MM.1S (cell line): ENCODE results near the gene CCDC146.
A peak's percentile ranks its signal among the peaks of the same experiment; 100 is the strongest.

ENCODE experiments used
- DNase-seq: peaks from one replicate; pipeline ENCODE4 v3.0.0-alpha.2; 2015
- H2AFZ ChIP-seq: fragments of 300-600 bp; sonication (generic); 2 replicates; pipeline ENCODE4 v1.6.0; 2016; ENCODE audit warnings: antibody characterized with exemption, low read length
- H3F3A ChIP-seq: fragments of 300-600 bp; sonication (generic); 2 replicates; pipeline ENCODE4 v1.6.1; 2016; ENCODE audit warnings: mild to moderate bottlenecking, antibody characterized with exemption, low read length, moderate library complexity, mixed read lengths; ENCODE audit not compliant: insufficient read depth
- H3K27ac ChIP-seq: fragments of 300-600 bp; sonication (generic); 2 replicates; pipeline ENCODE4 v1.5.1; 2016; ENCODE audit warnings: mild to moderate bottlenecking, low read length
- H3K27me3 ChIP-seq: fragments of 300-600 bp; sonication (generic); replicated peaks from 2 replicates; pipeline ENCODE4 v1.6.0; 2016; ENCODE audit warnings: low read length; ENCODE audit not compliant: insufficient read depth
- H3K36me3 ChIP-seq: fragments of 300-600 bp; sonication (generic); replicated peaks from 2 replicates; pipeline ENCODE4 v1.6.1; 2016; ENCODE audit warnings: mild to moderate bottlenecking, low read length, mixed read lengths; ENCODE audit not compliant: insufficient read depth
- H3K4me1 ChIP-seq: fragments of 300-600 bp; sonication (generic); 2 replicates; pipeline ENCODE4 v1.6.1; 2016; ENCODE audit warnings: low read length, mixed read lengths
- H3K4me2 ChIP-seq: fragments of 300-600 bp; sonication (generic); 2 replicates; pipeline ENCODE4 v1.6.0; 2016; ENCODE audit warnings: low read depth, low read length
- H3K4me3 ChIP-seq: fragments of 300-600 bp; sonication (generic); 2 replicates; pipeline ENCODE4 v1.5.1; 2016; ENCODE audit warnings: low read length, mixed read lengths
- H3K79me2 ChIP-seq: fragments of 300-600 bp; sonication (generic); 2 replicates; pipeline ENCODE4 v1.6.1; 2016; ENCODE audit warnings: mixed run types, low read length, mixed read lengths
- H3K9ac ChIP-seq: fragments of 300-600 bp; sonication (generic); 2 replicates; pipeline ENCODE4 v1.6.1; 2016; ENCODE audit warnings: low read length, mixed read lengths
- H3K9me2 ChIP-seq: fragments of 300-600 bp; sonication (generic); replicated peaks from 2 replicates; pipeline ENCODE4 v1.6.1; 2016; ENCODE audit warnings: mild to moderate bottlenecking, low read length, mixed read lengths; ENCODE audit not compliant: insufficient read depth
- H3K9me3 ChIP-seq: fragments of 300-600 bp; sonication (generic); replicated peaks from 2 replicates; pipeline ENCODE4 v1.6.1; 2016; ENCODE audit warnings: mild to moderate bottlenecking, low read length, mixed read lengths; ENCODE audit not compliant: insufficient read depth
- H4K20me1 ChIP-seq: fragments of 300-600 bp; sonication (generic); 2 replicates; pipeline ENCODE4 v1.6.1; 2016; ENCODE audit warnings: mild to moderate bottlenecking, low read length, moderate library complexity, mixed read lengths; ENCODE audit not compliant: insufficient read depth
- CTCF ChIP-seq: fragments of 300-600 bp; sonication (generic); IDR thresholded peaks from 2 replicates; pipeline ENCODE4 v1.5.1; 2016; ENCODE audit warnings: antibody characterized with exemption, low read length, mixed read lengths
- EZH2 ChIP-seq: fragments of 300-600 bp; sonication (generic); optimal IDR thresholded peaks from 2 replicates; pipeline ENCODE3; 2017; ENCODE audit warnings: low read depth, mild to moderate bottlenecking, antibody characterized with exemption, low read length, mixed read lengths
- EZH2phosphoT487 ChIP-seq: fragments of 300-600 bp; sonication (generic); IDR thresholded peaks from 2 replicates; pipeline ENCODE4 v1.6.1; 2018; ENCODE audit warnings: antibody characterized with exemption, low read length

CCDC146 gene

GRCh38 chr7:77320714-77321113, 198.3 kb downstream of the CCDC146 start:
- Histone ChIP-seq H3K4me3 (no peak overlapping the region), H3K4me2 (0 out of 2 replicates have a peak overlapping the region, but pooled peaks have one; percentile 20), H3K27ac (no peak overlapping the region), H3K79me2 (no peaks in the 10 kb centered on the region), H3K4me1 (peaks cover 21% of the 10 kb centered on the region), H3K9ac (no peak overlapping the region), H3F3A (no peaks in the 10 kb centered on the region), H4K20me1 (no peaks in the 10 kb centered on the region), H3K9me2 (0 out of 2 replicates have a peak, but pooled peaks cover 2% of the 10 kb centered on the region), H2AFZ (no peak overlapping the region), H3K36me3 (no peaks in the 10 kb centered on the region), H3K27me3 (no peaks in the 10 kb centered on the region), H3K9me3 (no peaks in the 10 kb centered on the region)
- TF ChIP-seq CTCF, result no peak
- TF ChIP-seq EZH2, result no peak
- no peak for TF ChIP-seq EZH2phosphoT487
- DNase-seq, result no peak

GRCh38 chr7:77321300-77321699, 198.9 kb downstream of the CCDC146 start:
- 0 out of 2 replicates have a peak overlapping the region, but pooled peaks have one; percentile 51 for H2AFZ ChIP-seq
- H3K4me1 ChIP-seq, result peaks cover 21% of the 10 kb centered on the region
- peak overlapping the region; percentile 20; the same call in 1 of the 2 replicates for H3K4me2 ChIP-seq
- 0 out of 2 replicates have a peak, but pooled peaks cover 2% of the 10 kb centered on the region for H3K9me2 ChIP-seq
- no peaks in the 10 kb centered on the region for H4K20me1 ChIP-seq
- H3F3A ChIP-seq, result no peaks in the 10 kb centered on the region
- DNase-seq, result peak; percentile 18
- H3K9me3 ChIP-seq, result no peaks in the 10 kb centered on the region
- peak overlapping the region; percentile 1; the same call in 1 of the 2 replicates for H3K27ac ChIP-seq
- no peak overlapping the region for H3K4me3 ChIP-seq
- H3K9ac ChIP-seq, result no peak overlapping the region
- no peaks in the 10 kb centered on the region for H3K79me2 ChIP-seq
- H3K27me3 ChIP-seq, result no peaks in the 10 kb centered on the region
- TF ChIP-seq CTCF (no peak), EZH2 (no peak), EZH2phosphoT487 (no peak)
- H3K36me3 ChIP-seq, result no peaks in the 10 kb centered on the region

- Histone ChIP-seq H3K36me3 (no peaks in the 10 kb centered on the region), H3K9me3 (no peaks in the 10 kb centered on the region), H4K20me1 (no peaks in the 10 kb centered on the region), H3K9me2 (no peaks in the 10 kb centered on the region), H2AFZ (no peak overlapping the region), H3F3A (peaks cover 18% of the 10 kb centered on the region; the same call in 1 of the 2 replicates), H3K9ac (no peak overlapping the region), H3K4me1 (peaks cover 53% of the 10 kb centered on the region), H3K27ac (no peak overlapping the region), H3K79me2 (no peaks in the 10 kb centered on the region), H3K4me3 (no peak overlapping the region), H3K27me3 (no peaks in the 10 kb centered on the region), H3K4me2 (no peak overlapping the region)
- DNase-seq, result no peak
- TF ChIP-seq EZH2phosphoT487 (no peak), CTCF (no peak), EZH2 (no peak)
Observed at GRCh38 chr7:77326131-77326530, 203.7 kb downstream of the CCDC146 start.
